GM12874 (cell line): Measurements from ENCODE around the gene MGP.

Experiments
- CTCF ChIP-seq: IDR thresholded peaks from 2 replicates; pipeline ENCODE4 v1.5.1; 2011; ENCODE audit warnings: low read depth, mild to moderate bottlenecking, control low read depth, low read length, moderate library complexity; ENCODE audit not compliant: insufficient read depth

Gene MGP

GRCh38 chr12:14886271-14886670 lies 617 bp upstream of the MGP start:
- no peak for TF ChIP-seq CTCF

DNA sequence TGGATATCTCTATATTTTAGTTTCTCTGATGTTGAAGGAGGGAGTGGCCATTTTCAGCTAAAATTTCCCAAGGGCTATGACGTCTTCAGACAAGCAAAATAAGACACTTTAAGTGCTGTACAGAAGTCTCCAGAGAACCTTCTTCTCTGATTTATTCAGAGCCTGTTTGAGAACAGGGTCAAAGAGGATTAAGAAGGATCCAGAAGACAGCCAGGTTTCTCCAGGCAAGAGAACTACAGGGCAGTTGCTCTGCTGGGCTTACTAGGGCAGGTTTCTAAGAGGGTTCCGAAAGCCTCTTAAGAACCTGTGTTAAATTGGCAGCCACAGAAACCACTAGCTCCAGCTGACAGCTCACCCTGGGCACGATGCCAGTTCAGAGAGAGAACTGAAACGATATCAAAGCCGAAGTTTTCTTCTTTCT lies 1.2 kb downstream of the MGP start:
- no peak for TF ChIP-seq CTCF

DNA sequence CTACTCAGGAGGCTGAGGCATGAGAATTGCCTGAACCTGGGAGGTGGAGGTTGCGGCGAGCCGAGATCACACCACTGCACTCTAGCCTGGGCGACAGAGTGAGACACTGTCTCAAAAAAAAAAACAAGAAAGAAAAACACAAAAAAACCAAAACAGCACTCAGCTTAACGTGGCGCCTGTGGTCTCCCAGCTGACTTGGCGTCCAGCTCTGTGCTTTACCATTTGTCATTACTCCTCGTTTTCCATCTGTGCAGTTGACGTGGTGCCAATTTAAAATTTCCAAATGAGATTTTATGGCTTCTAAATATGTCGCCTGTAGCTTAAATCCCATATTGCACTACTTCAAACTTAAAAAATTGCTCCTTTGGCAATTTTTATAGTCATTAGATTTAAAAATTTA lies 2.0 kb downstream of the MGP start:
- no peak for TF ChIP-seq CTCF

GRCh38 chr12:14880890-14881453 lies 4.7 kb downstream of the MGP start:
- TF ChIP-seq CTCF = no peak

DNA sequence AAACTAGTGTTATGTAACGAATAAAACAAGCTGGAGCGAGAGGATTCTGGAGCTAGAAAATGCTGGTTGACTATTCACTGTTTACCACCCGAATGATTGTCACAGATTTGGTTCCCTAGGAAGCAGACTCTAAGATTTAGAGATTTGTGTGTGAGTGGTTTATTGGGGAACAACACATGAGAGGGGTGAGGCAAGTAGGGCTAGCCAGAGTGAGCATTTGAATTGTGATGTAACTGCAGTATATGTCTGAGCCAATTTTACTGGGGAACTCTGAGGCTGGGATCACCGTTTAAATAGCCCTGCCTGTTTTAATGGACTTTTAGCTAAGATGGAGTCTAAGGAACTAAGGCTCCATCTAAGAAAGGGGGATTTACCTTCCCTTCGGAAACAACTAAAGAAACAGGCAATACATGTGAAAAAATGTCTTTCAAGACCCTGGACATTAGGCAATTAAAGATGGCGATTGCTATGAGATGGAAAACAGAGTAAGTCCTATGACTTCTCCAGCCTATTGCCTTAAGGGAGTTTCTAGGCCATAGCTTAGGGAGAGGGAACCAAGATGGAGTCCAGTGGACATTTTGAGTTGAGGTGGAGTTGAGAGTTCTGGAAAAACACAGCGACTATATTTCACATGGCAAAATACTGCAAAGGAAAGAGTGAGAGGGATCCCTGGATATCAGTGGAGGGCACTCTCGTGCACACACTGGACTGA lies 6.3 kb downstream of the MGP start:
- no peak for TF ChIP-seq CTCF

- no peak for TF ChIP-seq CTCF
Measured at GRCh38 chr12:14878488-14878887, 7.2 kb downstream of the MGP start.

GRCh38 chr12:14876833-14877232 lies 8.8 kb downstream of the MGP start:
- TF ChIP-seq CTCF = no peak
